GM12865 (cell line): ENCODE measurements around the gene MAGI2.

ENCODE experiments used
- DNase-seq: peaks from one replicate; pipeline ENCODE4 v3.0.0; 2010; ENCODE audit warnings: low read depth
- H3K4me3 ChIP-seq: 2 replicates; pipeline ENCODE4 v1.5.1; 2011; ENCODE audit warnings: mild to moderate bottlenecking, low read depth, low read length, control low read depth
- TF ChIP-seq, protein P1 (sequence below): IDR thresholded peaks from 2 replicates; pipeline ENCODE4 v1.5.1; 2011; ENCODE audit warnings: low read length, control low read depth, low read depth, inconsistent platforms; ENCODE audit not compliant: insufficient read depth; ENCODE audit errors: missing control alignments

Gene MAGI2

DNA sequence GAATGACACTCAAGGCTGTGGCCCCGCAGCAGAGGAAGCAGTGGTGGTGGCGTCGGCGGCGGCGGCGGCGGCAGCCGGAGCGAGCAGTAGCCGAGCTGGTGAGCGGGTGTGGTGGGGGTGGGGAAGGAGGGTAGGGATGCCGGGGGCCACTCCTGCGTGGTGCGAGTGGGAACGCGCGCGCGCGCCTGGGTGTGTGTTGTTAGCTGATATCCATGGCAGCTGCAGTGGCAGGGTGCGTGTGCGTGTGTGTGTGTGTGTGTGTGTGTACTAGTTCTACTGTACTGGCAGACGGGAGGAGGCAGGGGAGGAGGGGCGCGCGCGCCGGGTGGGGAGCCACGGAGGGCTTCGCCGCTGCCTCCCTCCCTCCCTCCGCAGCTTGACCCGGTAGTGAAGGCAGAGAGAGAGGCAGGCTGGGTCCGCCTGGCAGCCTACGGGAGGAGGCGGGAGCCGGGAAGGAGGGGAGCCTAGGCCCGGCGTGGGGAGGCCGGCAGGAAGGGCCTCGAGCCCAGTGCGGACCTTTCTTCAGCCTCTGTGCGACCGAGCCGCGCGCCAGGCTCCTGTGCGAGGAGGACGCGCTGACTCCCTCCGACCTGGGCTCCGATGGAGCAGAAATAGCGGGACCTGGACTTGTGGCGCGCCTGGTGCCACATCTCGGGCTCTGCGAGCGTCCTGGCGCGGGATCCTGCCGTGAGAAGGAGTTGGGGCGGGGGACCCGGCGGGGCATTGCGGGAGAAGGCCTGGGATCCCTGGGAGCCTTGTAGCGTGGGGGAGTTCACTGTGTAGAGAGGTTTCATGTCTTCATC, at the start of gene MAGI2:
Gene MAGI2 (minus strand): TSS at position 110 of the 803 bp plus-strand sequence. CDS start 347 bp downstream, outside the sequence.
- TF ChIP-seq, protein P1, sequence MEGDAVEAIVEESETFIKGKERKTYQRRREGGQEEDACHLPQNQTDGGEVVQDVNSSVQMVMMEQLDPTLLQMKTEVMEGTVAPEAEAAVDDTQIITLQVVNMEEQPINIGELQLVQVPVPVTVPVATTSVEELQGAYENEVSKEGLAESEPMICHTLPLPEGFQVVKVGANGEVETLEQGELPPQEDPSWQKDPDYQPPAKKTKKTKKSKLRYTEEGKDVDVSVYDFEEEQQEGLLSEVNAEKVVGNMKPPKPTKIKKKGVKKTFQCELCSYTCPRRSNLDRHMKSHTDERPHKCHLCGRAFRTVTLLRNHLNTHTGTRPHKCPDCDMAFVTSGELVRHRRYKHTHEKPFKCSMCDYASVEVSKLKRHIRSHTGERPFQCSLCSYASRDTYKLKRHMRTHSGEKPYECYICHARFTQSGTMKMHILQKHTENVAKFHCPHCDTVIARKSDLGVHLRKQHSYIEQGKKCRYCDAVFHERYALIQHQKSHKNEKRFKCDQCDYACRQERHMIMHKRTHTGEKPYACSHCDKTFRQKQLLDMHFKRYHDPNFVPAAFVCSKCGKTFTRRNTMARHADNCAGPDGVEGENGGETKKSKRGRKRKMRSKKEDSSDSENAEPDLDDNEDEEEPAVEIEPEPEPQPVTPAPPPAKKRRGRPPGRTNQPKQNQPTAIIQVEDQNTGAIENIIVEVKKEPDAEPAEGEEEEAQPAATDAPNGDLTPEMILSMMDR: no peak
- no peak within 1 kb of the TSS for H3K4me3 ChIP-seq
- DNase-seq: no peak

DNA sequence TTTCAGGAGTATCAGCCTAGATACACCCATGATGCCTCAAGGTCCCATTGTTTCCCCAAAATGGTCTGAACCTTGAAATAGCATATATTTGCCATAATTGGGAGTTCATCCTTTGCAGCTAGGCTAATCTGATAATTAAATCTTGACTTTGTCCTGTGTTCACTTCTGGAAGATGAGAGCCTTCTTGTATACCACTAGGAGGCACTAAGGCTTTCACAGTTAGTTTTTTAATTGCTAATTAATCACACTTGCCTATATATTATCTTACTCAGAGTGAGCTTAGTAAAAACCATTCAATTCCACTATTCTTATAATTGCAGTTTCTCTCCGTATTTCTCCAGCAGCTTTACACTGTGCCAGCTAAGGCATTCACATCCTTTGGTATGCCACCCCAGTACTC, 48.7 kb upstream of the MAGI2 start:
- no peak for DNase-seq
- TF ChIP-seq, protein P1: no peak
- no peak overlapping the region for H3K4me3 ChIP-seq

DNA sequence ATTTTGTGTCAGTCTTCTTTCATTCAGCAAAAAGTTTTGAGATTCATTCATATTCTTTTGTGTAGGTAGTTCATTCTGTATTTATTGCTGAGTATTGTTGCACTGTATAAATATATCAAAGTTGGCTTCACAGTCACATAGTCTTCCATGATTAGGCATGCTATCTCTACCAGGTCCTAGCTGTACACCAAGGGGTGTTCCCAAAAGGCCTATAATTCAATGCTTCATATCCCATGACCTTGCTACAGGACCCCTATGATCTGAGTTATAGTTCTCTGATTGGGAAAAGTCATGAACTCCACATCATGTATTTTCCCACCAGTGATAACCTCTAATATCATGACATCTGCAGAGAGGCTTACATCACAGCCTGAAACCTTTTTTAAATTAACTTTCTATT, 47.3 kb upstream of the MAGI2 start:
- TF ChIP-seq, protein P1: no peak
- no peak for DNase-seq
- H3K4me3 ChIP-seq: no peak overlapping the region

DNA sequence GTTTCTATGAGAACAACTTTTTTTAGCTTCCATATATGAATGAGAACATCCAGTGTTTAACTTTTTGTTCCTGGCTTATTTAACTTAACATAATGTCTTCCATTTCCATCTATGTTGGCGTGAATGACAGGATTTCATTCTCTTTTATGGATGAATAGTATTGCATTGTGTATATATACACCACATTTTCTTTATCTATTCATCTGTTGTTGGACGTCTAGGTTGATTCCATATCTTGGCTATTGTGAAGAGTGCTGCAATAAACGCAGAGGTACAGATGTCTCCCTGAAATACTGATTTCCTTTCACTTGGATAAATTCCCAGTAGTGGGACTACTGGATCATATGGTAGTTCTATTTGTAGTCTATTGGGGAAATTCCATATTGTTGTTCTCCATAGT, 44.3 kb upstream of the MAGI2 start:
- no peak for DNase-seq
- TF ChIP-seq, protein P1: no peak
- H3K4me3 ChIP-seq: no peak overlapping the region

DNA sequence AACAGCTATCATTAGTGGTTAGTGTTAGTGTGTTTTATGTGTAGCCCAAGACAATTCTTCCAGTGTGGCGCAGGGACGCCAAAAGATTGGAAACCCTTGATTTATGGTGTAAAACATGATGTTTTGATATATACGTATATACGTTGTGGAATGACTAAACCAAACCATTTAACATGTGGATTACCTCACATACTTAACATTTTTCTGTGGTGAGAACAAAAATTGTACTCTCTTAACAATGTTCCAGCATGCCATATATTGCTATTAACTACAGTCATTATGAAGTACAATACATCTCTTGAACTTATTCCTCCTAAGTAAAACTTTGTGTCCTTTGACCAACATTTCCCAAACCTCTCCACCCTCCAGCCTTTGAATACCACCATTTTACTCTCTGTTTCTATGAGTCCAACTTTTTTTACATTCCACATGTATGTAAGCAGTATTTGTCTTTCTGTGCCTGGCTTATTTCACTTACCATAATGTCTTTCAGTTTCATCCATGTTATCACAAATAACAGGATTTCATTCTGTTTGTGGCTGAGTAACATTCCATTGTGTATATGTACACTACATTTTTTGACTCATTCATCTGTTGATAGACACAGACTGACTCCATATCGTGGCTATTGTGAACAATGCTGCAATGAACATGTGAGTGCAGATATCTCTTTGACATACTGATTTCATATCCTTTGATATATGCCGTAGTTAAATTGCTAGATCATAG, 42.2 kb upstream of the MAGI2 start:
- H3K4me3 ChIP-seq: no peak overlapping the region
- no peak for DNase-seq
- TF ChIP-seq, protein P1: no peak

DNA sequence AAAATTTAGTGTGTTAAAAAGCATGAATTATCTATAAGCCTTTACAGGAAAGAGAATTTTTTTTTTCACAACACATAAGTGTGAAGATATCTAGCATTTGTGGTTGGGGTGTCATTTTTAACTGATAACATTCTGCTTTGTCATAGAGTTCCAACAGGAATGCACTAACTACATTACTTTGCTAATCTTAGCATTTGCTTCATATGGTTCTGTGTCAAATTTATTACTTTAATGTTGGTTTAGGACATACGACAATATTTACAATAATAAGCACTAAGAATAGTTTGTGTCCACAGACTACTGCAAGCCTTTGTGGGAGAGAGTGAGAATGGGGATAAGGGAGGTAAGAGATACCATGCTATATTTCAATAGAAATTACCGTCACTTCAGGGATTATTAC, 40.6 kb upstream of the MAGI2 start:
- no peak for DNase-seq
- TF ChIP-seq, protein P1: no peak
- H3K4me3 ChIP-seq: no peak overlapping the region
